Transverse colon (tissue), 3 donors: ENCODE data around the gene EID2B.

ENCODE experiments used
- EP300 ChIP-seq: sonication (generic); formaldehyde crosslinking; IDR thresholded peaks from one replicate; pipeline ENCODE4 v1.6.1; 2017; ENCODE audit warnings: antibody characterized with exemption, low read depth
- POLR2A ChIP-seq: fragments of 450-650 bp; IDR thresholded peaks from one replicate; pipeline ENCODE4 v1.6.1; 2016; ENCODE audit warnings: antibody characterized with exemption, mild to moderate bottlenecking, moderate library complexity
- TF ChIP-seq, protein P1 (sequence below), 5 experiments: fragments of 200-600 bp in 3 of 5; fragments of 450-650 bp in 2 of 5; sonication (generic) in 3 of 5; IDR thresholded peaks; 1 replicate in 2 of 5; 2 replicates in 3 of 5; pipeline ENCODE4 v1.5.1; 2016 to 2017; ENCODE audit warnings: antibody characterized with exemption in 5 of 5, inconsistent platforms in 3 of 5, mild to moderate bottlenecking in 2 of 5, moderate library complexity in 1 of 5

DNA sequence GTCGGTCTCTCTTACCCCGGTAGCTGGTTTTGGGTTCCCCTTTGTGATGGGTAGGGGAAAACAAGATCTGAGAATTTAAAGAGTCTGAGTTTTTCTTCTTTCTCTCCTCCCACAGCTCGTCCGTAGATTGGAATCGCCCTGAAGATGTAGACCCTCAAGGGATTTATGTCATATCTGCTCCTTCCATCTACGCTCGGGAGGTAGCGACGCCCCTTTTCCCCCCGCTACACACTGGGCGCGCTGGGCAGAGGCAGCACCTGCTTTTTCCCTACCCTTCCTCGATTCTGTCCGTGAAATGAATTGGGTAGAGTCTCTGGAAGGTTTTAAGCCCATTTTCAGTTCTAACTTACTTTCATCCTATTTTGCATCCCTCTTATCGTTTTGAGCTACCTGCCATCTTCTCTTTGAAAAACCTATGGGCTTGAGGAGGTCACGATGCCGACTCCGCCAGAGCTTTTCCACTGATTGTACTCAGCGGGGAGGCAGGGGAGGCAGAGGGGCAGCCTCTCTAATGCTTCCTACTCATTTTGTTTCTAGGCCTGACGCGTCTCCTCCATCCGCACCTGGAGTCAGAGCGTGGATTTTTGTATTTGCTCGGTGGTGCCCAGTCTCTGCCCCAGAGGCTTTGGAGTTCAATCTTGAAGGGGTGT lies 24.8 kb downstream of the EID2B start:
- TF ChIP-seq, protein P1, sequence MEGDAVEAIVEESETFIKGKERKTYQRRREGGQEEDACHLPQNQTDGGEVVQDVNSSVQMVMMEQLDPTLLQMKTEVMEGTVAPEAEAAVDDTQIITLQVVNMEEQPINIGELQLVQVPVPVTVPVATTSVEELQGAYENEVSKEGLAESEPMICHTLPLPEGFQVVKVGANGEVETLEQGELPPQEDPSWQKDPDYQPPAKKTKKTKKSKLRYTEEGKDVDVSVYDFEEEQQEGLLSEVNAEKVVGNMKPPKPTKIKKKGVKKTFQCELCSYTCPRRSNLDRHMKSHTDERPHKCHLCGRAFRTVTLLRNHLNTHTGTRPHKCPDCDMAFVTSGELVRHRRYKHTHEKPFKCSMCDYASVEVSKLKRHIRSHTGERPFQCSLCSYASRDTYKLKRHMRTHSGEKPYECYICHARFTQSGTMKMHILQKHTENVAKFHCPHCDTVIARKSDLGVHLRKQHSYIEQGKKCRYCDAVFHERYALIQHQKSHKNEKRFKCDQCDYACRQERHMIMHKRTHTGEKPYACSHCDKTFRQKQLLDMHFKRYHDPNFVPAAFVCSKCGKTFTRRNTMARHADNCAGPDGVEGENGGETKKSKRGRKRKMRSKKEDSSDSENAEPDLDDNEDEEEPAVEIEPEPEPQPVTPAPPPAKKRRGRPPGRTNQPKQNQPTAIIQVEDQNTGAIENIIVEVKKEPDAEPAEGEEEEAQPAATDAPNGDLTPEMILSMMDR (IDR thresholded peaks at IDR 0.05): no peak
- TF ChIP-seq POLR2A (no peak), EP300 (no peak)
